Heart left ventricle (tissue), 16 donors: ENCODE results near the gene MLLT10. TPM values are rescaled to one million over a fixed set of nuclear protein-coding genes. Genes with fewer than 3 reads are reported as not detected.

Experiments
- ATAC-seq, 4 donors: fragments of 200-7000 bp; cut with Tn5 transposase; one replicate each; pipeline ENCODE4 v1.9.1; 2020 to 2022; ENCODE audit warnings: moderate library complexity in 4 of 4, mild to moderate bottlenecking in 3 of 4, moderate number of reproducible peaks in 1 of 4
- DNase-seq, 5 donors: peaks; one replicate each; pipeline ENCODE4 v3.0.0-alpha.2; 2020
- H3K27ac ChIP-seq, 12 donors: fragments of 200-600 bp; sonication (generic) in 4 of 12; one replicate each; pipeline versions ENCODE4 v1.5.0 to v1.8.0; 2016 to 2022; ENCODE audit warnings: mild to moderate bottlenecking in 2 of 12
- H3K27me3 ChIP-seq, 9 donors: fragments of 200-600 bp; sonication (generic) in 2 of 9; one replicate each; pipeline versions ENCODE4 v1.5.1 to v1.8.0; 2016 to 2022; ENCODE audit warnings: mild to moderate bottlenecking in 3 of 9
- H3K36me3 ChIP-seq, 9 donors: fragments of 200-600 bp; sonication (generic) in 2 of 9; one replicate each; pipeline versions ENCODE4 v1.5.0 to v1.8.0; 2018 to 2022; ENCODE audit warnings: mild to moderate bottlenecking in 2 of 9
- H3K4me1 ChIP-seq, 12 donors: fragments of 200-600 bp; sonication (generic) in 4 of 12; one replicate each; pipeline versions ENCODE4 v1.5.0 to v1.8.0; 2016 to 2022; ENCODE audit warnings: mild to moderate bottlenecking in 3 of 12
- H3K4me3 ChIP-seq, 12 donors: fragments of 200-600 bp; sonication (generic) in 4 of 12; one replicate each; pipeline versions ENCODE4 v1.5.0 to v1.8.0; 2017 to 2022; ENCODE audit warnings: mild to moderate bottlenecking in 9 of 12, moderate library complexity in 4 of 12
- H3K9me3 ChIP-seq, 12 donors: fragments of 200-600 bp; sonication (generic) in 4 of 12; one replicate each; pipeline versions ENCODE4 v1.5.0 to v1.8.0; 2016 to 2022; ENCODE audit warnings: mild to moderate bottlenecking in 1 of 12
- POLR2A ChIP-seq, 2 donors: fragments of 450-650 bp; IDR thresholded peaks; one replicate each; pipeline ENCODE4 v1.6.1; 2017; ENCODE audit warnings: antibody characterized with exemption in 2 of 2, mild to moderate bottlenecking in 2 of 2, moderate library complexity in 2 of 2
- WGBS, 4 donors: extraction: QIAGEN DNeasy Blood & Tissue Kit in 2 of 4; methylation state at CpG; one replicate each; pipeline versions ENCODE4 v1.1.5 to v1.1.7; 2013 to 2018; 5-methylcytosine and 5-hydroxymethylcytosine counted together
- intact Hi-C, 10 donors: fragments of 100-400 bp; cut with DNase I; formaldehyde crosslinking; loops; one replicate each; pipeline versions ENCODE4 v1.11.1 to v1.14.2; 2022
- polyA plus RNA-seq, 2 donors: library from polyadenylated mRNA; stranded (reverse); fragments of 200-250 nt; gene quantifications; one replicate each; pipeline ENCODE4 v1.2.3, GENCODE V29; 2013
- total RNA-seq, 9 donors: library from RNA; depleted of rRNA in 2 of 9; stranded (reverse); fragments of >200 nt in 2 of 9; fragmentation: NEBNext Ultra II Directional in 3 of 9; extraction: Animal tissue kit (Norgen Biotek cat#: 25700) in 3 of 9; gene quantifications; one replicate each; pipeline versions ENCODE4 v1.1.0 to v1.2.4, GENCODE V29; 2016 to 2023
- TF ChIP-seq, protein P1 (sequence below), 12 donors: fragments of 200-600 bp; sonication (generic) in 4 of 12; IDR thresholded peaks; one replicate each; pipeline versions ENCODE4 v1.5.0 to v1.8.0; 2018 to 2022; ENCODE audit warnings: antibody characterized with exemption in 12 of 12, mild to moderate bottlenecking in 5 of 12
- donor health status: ischemic (EF 13 %, LVEDD 7.1; RV severe dilation, severe dysfunction).
- donor health status: healthy with polysubstance abuse.
- donor health status: DM: no; HTN: yes; CAD: no.
- donor health status: DM: no; HTN: no; CAD: no.
- donor health status: ischemic (EF 25% LVEDD 6.9; RV normal size, moderate dysfunction).
- donor health status: ischemic (EF 25% LVEDD 5.7; RV mildly dilated, moderate dysfunction).
- donor health status: healthy.
- donor health status: DM: yes; HTN: yes; CAD: no.
- donor health status: ischemic (EF 35%, LVEDD 5.7; RV mildly dilated, moderate dysfunction).
- donor health status: nonischemic (EF 11% LVEDD 7.7; RV severe dilation, severe dysfunction).
- donor health status: DM: yes; HTN: yes; CAD: no.
- donor health status: PGD.
- donor health status: ischemic (EF 29% LVEDD 5.4; RV normal size, mild dysfunction).
- donor health status: nonischemic (EF 23%, LVEDD 6.1; RV moderate dilation, normal function).

MLLT10 gene
- total and polyA plus RNA-seq, 11 donors, result 16.0 to 30.7 (median 25.2) TPM

DNA sequence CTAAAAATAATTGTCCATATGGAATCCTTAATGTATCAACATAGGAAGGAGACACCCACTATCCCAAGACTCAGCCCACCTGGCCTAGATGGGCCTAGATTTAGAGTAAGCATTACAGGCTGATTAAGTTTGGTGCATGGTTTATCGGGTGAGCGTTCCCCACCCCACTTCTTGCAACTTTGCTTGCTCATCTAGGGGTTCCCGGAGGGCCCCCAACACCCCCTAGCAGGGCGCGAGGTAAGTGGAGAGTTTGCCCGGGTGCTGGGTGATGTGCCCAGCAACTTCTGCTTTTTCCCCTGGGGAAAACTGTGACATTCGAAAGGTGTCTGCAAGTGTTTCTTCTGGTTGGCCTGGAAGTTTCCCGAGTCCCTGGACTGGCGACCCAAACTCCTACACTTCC lies 40.2 kb upstream of the MLLT10 start:
- no peak for ATAC-seq
- H3K27ac ChIP-seq, result peak overlapping the region in 8 of 12 donors; percentile 77 to 91 (median 85)
- peaks cover 0 to 34% (median 0%) of the 10 kb centered on the region in 9 donors for H3K27me3 ChIP-seq
- H3K9me3 ChIP-seq, result no peaks in the 10 kb centered on the region
- WGBS, 4 donors, result 61 to 76% (median 69%) methylated on average over 9 of the region's 9 CpGs
- no peaks in the 10 kb centered on the region for H3K36me3 ChIP-seq
- no peak for TF ChIP-seq POLR2A (IDR thresholded peaks at IDR 0.05)
- TF ChIP-seq, protein P1, sequence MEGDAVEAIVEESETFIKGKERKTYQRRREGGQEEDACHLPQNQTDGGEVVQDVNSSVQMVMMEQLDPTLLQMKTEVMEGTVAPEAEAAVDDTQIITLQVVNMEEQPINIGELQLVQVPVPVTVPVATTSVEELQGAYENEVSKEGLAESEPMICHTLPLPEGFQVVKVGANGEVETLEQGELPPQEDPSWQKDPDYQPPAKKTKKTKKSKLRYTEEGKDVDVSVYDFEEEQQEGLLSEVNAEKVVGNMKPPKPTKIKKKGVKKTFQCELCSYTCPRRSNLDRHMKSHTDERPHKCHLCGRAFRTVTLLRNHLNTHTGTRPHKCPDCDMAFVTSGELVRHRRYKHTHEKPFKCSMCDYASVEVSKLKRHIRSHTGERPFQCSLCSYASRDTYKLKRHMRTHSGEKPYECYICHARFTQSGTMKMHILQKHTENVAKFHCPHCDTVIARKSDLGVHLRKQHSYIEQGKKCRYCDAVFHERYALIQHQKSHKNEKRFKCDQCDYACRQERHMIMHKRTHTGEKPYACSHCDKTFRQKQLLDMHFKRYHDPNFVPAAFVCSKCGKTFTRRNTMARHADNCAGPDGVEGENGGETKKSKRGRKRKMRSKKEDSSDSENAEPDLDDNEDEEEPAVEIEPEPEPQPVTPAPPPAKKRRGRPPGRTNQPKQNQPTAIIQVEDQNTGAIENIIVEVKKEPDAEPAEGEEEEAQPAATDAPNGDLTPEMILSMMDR (IDR thresholded peaks at IDR 0.05), result no peak
- H3K4me3 ChIP-seq, result peak overlapping the region in 10 of 12 donors; percentile 61 to 86 (median 78)
- H3K4me1 ChIP-seq, result peaks cover 0 to 23% (median 6%) of the 10 kb centered on the region in 12 donors
- DNase-seq, result no peak
- intact Hi-C loops, result loop anchor here (2.0 to 10.0 kb wide), 11 partner anchors 163 to 1499 kb away; no protein-coding TSS in a partner anchor

GRCh38 chr10:21494191-21495001 lies 39.6 kb upstream of the MLLT10 start:
- peak overlapping the region; percentile 61 to 86 (median 78) for H3K4me3 ChIP-seq
- peaks cover 0 to 23% (median 6%) of the 10 kb centered on the region in 12 donors for H3K4me1 ChIP-seq
- H3K27me3 ChIP-seq, result peaks cover 0 to 40% (median 0%) of the 10 kb centered on the region in 9 donors
- peak; percentile 49 to 72 (median 57) for DNase-seq
- 11 to 18% (median 15%) methylated on average over 60 to 66 of the region's 66 CpGs for WGBS, 4 donors
- peak overlapping the region; percentile 27 to 91 (median 81) for H3K27ac ChIP-seq
- H3K36me3 ChIP-seq, result no peaks in the 10 kb centered on the region
- TF ChIP-seq POLR2A (IDR thresholded peaks at IDR 0.05), result no peak
- TF ChIP-seq, protein P1 (IDR thresholded peaks at IDR 0.05), result peak in 2 of 12 donors; percentile 15 to 17
- H3K9me3 ChIP-seq, result no peaks in the 10 kb centered on the region
- intact Hi-C loops, result loop anchor here (1.0 to 10.0 kb wide), 21 partner anchors 38 to 1498 kb away; partner anchors contain the start of genes MLLT10 (in 3 of the 10) and COMMD3 (in 1 of the 10)
- ATAC-seq, result peak; percentile 39 to 54 (median 50)

DNA sequence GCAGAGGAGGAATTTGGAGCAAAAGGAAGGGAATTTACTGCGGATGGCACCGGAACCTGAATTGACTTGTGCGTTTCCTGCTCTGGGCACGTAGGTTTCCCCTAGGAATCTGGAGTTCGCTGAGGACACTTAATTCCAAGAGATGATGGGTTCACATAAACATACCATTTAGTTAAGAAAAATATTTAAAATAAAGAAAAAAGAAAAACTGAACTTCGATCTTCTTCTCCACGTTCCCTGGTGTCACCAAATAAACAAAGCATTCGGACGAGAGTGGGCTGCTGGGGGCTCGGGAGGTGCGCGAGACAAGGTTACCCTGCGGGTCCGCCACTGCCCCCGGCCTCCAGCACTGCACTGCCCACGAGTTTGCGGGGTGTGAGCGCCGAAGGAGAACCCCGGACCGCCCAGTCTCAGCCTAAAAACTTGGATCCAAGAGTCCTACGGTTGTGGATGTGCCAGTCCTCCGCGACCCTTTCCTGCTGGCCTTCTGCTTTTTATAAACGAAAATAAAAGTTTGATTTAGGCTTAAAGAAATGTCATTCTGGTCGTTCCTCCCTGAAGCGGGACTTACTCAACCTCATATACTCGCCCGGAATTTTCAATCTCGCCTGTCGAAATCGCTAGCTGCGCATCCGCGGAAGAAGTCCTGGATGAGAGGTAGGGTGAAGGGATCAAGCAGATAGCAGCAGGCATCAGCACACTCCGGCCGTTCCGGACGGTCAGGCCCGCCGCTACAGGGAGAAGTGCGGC lies 38.9 kb upstream of the MLLT10 start:
- intact Hi-C loops, result loop anchor here (1.0 to 10.0 kb wide), 18 partner anchors 37 to 1492 kb away; partner anchors contain the start of genes MLLT10 (in 3 of the 10) and COMMD3 (in 1 of the 10)
- ATAC-seq, result peak in 3 of 4 donors; percentile 0 to 13 (median 3)
- H3K27ac ChIP-seq, result peak overlapping the region; percentile 27 to 91 (median 81)
- H3K9me3 ChIP-seq, result no peaks in the 10 kb centered on the region
- peaks cover 0 to 26% (median 6%) of the 10 kb centered on the region in 12 donors for H3K4me1 ChIP-seq
- WGBS, 4 donors, result 0 to 1% (median 0%) methylated on average over 39 to 42 of the region's 42 CpGs
- DNase-seq, result peak in 2 of 5 donors; percentile 13 to 22
- H3K27me3 ChIP-seq, result peaks cover 0 to 48% (median 0%) of the 10 kb centered on the region in 9 donors
- H3K36me3 ChIP-seq, result no peaks in the 10 kb centered on the region
- TF ChIP-seq, protein P1 (IDR thresholded peaks at IDR 0.05), result no peak
- TF ChIP-seq POLR2A (IDR thresholded peaks at IDR 0.05), result no peak
- peak overlapping the region; percentile 61 to 86 (median 78) for H3K4me3 ChIP-seq
